Measurements from ENCODE around the gene ERAP2. TPM values are rescaled to one million over a fixed set of nuclear protein-coding genes. Genes with fewer than 3 reads are reported as not detected.

Gene ERAP2
- total RNA-seq, 4 donors from 2014 or later: 9.2 to 19.2 (median 14.0) TPM

DNA sequence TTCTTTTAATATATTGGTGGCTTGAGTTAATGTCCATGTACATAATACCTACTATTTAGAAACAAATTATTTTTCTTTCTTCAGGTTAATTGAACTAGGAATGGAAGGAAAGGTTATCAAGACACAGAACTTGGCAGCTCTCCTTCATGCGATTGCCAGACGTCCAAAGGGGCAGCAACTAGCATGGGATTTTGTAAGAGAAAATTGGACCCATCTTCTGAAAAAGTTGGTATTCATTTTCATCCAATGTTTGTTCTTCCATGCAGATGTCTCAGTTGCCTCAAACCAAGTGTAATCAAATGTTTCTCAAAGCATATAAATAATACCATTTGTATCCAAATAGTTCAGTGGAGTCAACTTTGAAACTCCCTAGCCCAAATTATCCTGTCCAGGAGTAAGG lies 36.9 kb downstream of the ERAP2 start:
- Histone ChIP-seq H3K27ac (no peak overlapping the region), H3K36me3 (no peaks in the 10 kb centered on the region), H3K27me3 (no peaks in the 10 kb centered on the region), H3K9me3 (no peaks in the 10 kb centered on the region), H3K4me3 (replicated peaks in 1 of 3) (no peak overlapping the region), H3K4me1 (no peaks in the 10 kb centered on the region)
- no peak for DNase-seq
- intact Hi-C loops (cut with DNase I): no loop called here
- 85% methylated on average over 2 of the region's 2 CpGs for WGBS, 2 donors
- no peak for TF ChIP-seq CTCF (IDR thresholded peaks at IDR 0.05)
- TF ChIP-seq POLR2A (IDR thresholded peaks at IDR 0.05): no peak

GRCh38 chr5:96919754-96920197 lies 43.5 kb downstream of the ERAP2 start:
- no peak for TF ChIP-seq POLR2A (IDR thresholded peaks at IDR 0.05)
- TF ChIP-seq CTCF (IDR thresholded peaks at IDR 0.05): no peak
- Histone ChIP-seq H3K4me3 (replicated peaks in 1 of 3) (no peak overlapping the region), H3K27me3 (no peaks in the 10 kb centered on the region), H3K9me3 (no peaks in the 10 kb centered on the region), H3K36me3 (no peaks in the 10 kb centered on the region), H3K4me1 (no peaks in the 10 kb centered on the region), H3K27ac (no peak overlapping the region)
- intact Hi-C loops (cut with DNase I): no loop called here
- WGBS, 2 donors: 83 to 94% methylated on average over 4 of the region's 4 CpGs
- no peak for DNase-seq

DNA sequence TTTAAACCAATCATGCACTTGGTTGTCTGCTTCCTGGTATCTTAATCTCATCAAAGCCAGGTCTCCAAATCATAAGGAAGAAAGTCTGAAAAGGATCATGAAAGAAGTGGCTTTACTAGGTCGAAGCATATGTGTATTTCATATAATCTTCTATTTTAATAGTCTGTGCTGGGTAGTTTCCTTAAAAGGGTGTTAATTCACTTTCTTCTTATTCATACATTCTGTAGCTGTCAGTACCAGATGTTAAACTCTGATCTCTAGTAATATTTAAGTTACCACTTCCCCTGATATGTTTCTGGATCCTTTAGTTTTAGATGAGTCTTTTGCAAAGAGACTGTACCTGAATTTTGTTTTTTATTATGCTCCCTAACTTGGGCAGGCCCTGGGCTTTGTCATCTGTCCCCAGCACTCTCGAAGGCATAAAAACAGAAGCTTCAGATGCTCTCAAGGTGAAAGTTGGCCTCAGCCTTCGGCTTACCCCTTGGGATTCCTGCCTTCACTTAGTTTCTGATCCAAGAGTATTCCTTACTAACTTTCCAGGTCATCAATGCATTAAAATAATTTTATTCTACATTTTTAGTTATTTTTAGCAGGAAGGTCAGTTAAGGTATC lies 44.5 kb downstream of the ERAP2 start:
- intact Hi-C loops (cut with DNase I): no loop called here
- H3K27me3 ChIP-seq: no peaks in the 10 kb centered on the region
- no peak overlapping the region for H3K27ac ChIP-seq
- no peak for TF ChIP-seq CTCF (IDR thresholded peaks at IDR 0.05)
- no peak for TF ChIP-seq POLR2A (IDR thresholded peaks at IDR 0.05)
- 91 to 96% methylated on average over 3 of the region's 3 CpGs for WGBS, 2 donors
- no peaks in the 10 kb centered on the region for H3K9me3 ChIP-seq
- H3K4me1 ChIP-seq: no peaks in the 10 kb centered on the region
- no peak for DNase-seq
- no peak overlapping the region for H3K4me3 ChIP-seq (replicated peaks in 1 of 3)
- H3K36me3 ChIP-seq: no peaks in the 10 kb centered on the region

DNA sequence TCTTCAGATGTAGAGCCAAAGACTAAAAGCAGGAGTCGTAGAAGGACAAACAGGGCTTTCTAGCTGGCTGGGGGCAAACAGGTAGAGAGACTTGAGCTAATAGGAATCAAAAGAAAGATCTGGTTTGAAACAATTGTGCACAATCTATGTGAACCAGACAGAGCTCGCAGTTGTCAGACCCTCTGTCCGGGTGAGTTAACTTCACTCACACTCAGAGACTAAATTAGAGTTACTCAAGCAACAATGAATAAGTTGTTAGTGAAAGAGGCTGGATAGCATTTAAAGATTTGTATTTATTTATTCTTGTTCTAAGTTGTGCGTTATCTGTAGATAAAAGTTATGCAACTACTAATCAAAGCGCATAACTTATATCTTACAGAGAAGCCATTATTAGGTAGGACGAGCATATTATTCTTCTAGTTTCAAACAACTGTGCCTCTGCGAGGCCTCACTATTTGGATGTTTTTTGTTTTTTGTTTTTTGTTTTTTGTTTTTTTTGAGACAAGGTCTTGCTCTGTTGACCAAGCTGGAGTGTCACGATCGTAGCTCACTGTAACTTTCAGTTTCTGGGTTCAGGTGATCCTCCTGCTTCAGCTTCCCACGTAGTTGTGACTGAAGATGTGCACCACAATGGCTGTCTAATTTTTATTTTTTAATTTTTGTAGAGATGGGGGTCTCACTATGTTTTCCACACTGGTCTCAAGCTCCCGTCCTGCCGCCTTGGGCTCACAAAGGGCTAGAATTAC lies 46.4 kb downstream of the ERAP2 start:
- no peaks in the 10 kb centered on the region for H3K4me1 ChIP-seq
- no peak overlapping the region for H3K4me3 ChIP-seq (replicated peaks in 1 of 3)
- no peaks in the 10 kb centered on the region for H3K36me3 ChIP-seq
- intact Hi-C loops (cut with DNase I): no loop called here
- H3K9me3 ChIP-seq: no peaks in the 10 kb centered on the region
- no peaks in the 10 kb centered on the region for H3K27me3 ChIP-seq
- no peak overlapping the region for H3K27ac ChIP-seq
- WGBS, 2 donors: 91 to 96% methylated on average over 12 of the region's 12 CpGs
- DNase-seq: no peak
- TF ChIP-seq POLR2A (IDR thresholded peaks at IDR 0.05): no peak
- no peak for TF ChIP-seq CTCF (IDR thresholded peaks at IDR 0.05)

GRCh38 chr5:96924016-96924443 lies 47.7 kb downstream of the ERAP2 start:
- no peaks in the 10 kb centered on the region for H3K27me3 ChIP-seq
- no peaks in the 10 kb centered on the region for H3K9me3 ChIP-seq
- no peak overlapping the region for H3K27ac ChIP-seq
- intact Hi-C loops (cut with DNase I): no loop called here
- H3K4me3 ChIP-seq (replicated peaks in 1 of 3): no peak overlapping the region
- H3K4me1 ChIP-seq: no peaks in the 10 kb centered on the region
- TF ChIP-seq CTCF (IDR thresholded peaks at IDR 0.05) (no peak), POLR2A (IDR thresholded peaks at IDR 0.05) (no peak)
- 67 to 78% methylated on average over 3 of the region's 3 CpGs for WGBS, 2 donors
- no peaks in the 10 kb centered on the region for H3K36me3 ChIP-seq
- no peak for DNase-seq
